Thyroid gland (tissue), 4 donors: ENCODE results near the gene TAS2R38.

ENCODE experiments used
- CTCF ChIP-seq, 6 experiments: fragments of 200-600 bp in 3 of 6; fragments of 450-650 bp in 3 of 6; sonication (generic) in 3 of 6; IDR thresholded peaks; one replicate each; pipeline ENCODE4 v1.5.1; 2016 to 2019; ENCODE audit warnings: antibody characterized with exemption in 6 of 6, mild to moderate bottlenecking in 2 of 6, inconsistent platforms in 1 of 6, moderate library complexity in 1 of 6
- POLR2A ChIP-seq, 2 donors: fragments of 450-650 bp; IDR thresholded peaks; one replicate each; pipeline ENCODE4 v1.6.1; 2017; ENCODE audit warnings: antibody characterized with exemption in 2 of 2, mild to moderate bottlenecking in 2 of 2, moderate library complexity in 1 of 2

DNA sequence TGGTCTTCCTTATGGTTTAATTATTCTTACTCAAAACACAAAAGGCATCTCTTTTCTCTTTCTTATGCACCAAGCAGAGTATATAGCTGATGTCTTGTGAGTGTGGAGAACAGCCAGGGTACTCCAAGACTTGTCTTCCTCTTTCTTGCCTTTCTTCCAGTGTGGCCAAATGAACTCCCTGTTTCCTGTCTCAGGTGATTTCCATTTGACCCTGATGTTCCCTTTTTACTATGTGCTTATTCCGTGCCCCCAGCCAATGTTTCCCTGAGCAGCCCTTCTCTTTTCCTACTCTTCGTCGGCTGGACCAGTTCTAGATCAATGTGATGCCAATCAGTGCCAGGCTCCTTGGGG, 44.8 kb downstream of the TAS2R38 start:
- TF ChIP-seq CTCF (IDR thresholded peaks at IDR 0.05) = no peak
- TF ChIP-seq POLR2A (IDR thresholded peaks at IDR 0.05) = no peak
